HepG2 (cell line): ENCODE data around the gene IGF2. TPM values are rescaled to one million over a fixed set of nuclear protein-coding genes. Genes with fewer than 3 reads are reported as not detected.

ENCODE experiments used
- ATAC-seq: fragments of 200-7000 bp; cut with Tn5 transposase; 3 replicates; pipeline ENCODE4 v1.9.1; 2020; ENCODE audit warnings: mild to moderate bottlenecking, moderate library complexity
- BruUV-seq: library from RNA; stranded (reverse); fragments of 400-500 nt; replicated peaks from 2 replicates; lab custom pipeline; 2021; lab: Mats Ljungman, UMichigan
- CTCF ChIA-PET: fragments of 300-600 bp; formaldehyde crosslinking; extraction: SDS; loops from one replicate; lab custom pipeline; 2021; ENCODE audit warnings: low total read pairs, inconsistent platforms, low intra/inter-chr PET ratio; lab: Yijun Ruan, JAX
- POLR2A ChIA-PET: fragments of 350-600 bp; sonication (Branson Sonifier 250); formaldehyde crosslinking; loops from one replicate; lab custom pipeline; 2020; ENCODE audit warnings: antibody characterized with exemption, inconsistent platforms; lab: Yijun Ruan, JAX
- DNase-seq: peaks from one replicate; pipeline ENCODE4 v3.0.0-alpha.2; 2015; ENCODE audit warnings: low spot score
- FAIRE-seq: peaks from 3 replicates; lab custom pipeline; 2011; peaks lifted over from hg19 to GRCh38; lab: Jason Lieb, UNC
- H2AFZ ChIP-seq: one replicate; pipeline ENCODE4 v1.6.1; 2011; ENCODE audit warnings: low read length, inconsistent platforms
- H3K27ac ChIP-seq: fragments of 300-600 bp; 3 replicates; pipeline ENCODE4 v1.8.0; 2011; ENCODE audit warnings: mixed run types, mild to moderate bottlenecking, mixed read lengths, low read length, inconsistent platforms; ENCODE audit not compliant: insufficient read depth; ENCODE audit errors: extremely low read length
- H3K27me3 ChIP-seq, 2 experiments: fragments of 200-600 bp in 1 of 2; 2 replicates in 1 of 2; 3 replicates in 1 of 2; pipeline versions ENCODE4 v1.6.0 to v1.8.0; 2011; ENCODE audit warnings: low read length in 2 of 2, mild to moderate bottlenecking in 2 of 2, moderate library complexity in 2 of 2, inconsistent platforms in 1 of 2; ENCODE audit not compliant: insufficient read depth in 2 of 2, control insufficient read depth in 1 of 2
- H3K36me3 ChIP-seq, 2 experiments: fragments of 200-600 bp in 1 of 2; replicated peaks in 1 of 2; 2 replicates in 1 of 2; 3 replicates in 1 of 2; pipeline versions ENCODE4 v1.5.1 to v1.8.0; 2011; ENCODE audit warnings: low read length in 2 of 2, inconsistent platforms in 1 of 2; ENCODE audit not compliant: insufficient read depth in 2 of 2, control insufficient read depth in 1 of 2
- H3K4me1 ChIP-seq: 2 replicates; pipeline ENCODE4 v1.5.1; 2012; ENCODE audit warnings: low read length, inconsistent platforms; ENCODE audit not compliant: insufficient read depth
- H3K4me2 ChIP-seq: 2 replicates; pipeline ENCODE4 v1.6.0; 2011; ENCODE audit warnings: low read depth, low read length, inconsistent platforms
- H3K4me3 ChIP-seq, 3 experiments: fragments of 200-600 bp in 1 of 3; sonication (generic), shearing (Covaris generic) in 1 of 3; replicated peaks in 1 of 3; 2 replicates each; pipeline ENCODE4 v1.5.1; 2011 to 2016; ENCODE audit warnings: low read length in 3 of 3, inconsistent platforms in 2 of 3, low read depth in 2 of 3, mild to moderate bottlenecking in 2 of 3, control low read depth in 1 of 3, mixed read lengths in 1 of 3; ENCODE audit not compliant: insufficient read depth in 1 of 3
- H3K79me2 ChIP-seq: one replicate; pipeline ENCODE4 v1.6.1; 2011; ENCODE audit warnings: low read length, inconsistent platforms; ENCODE audit not compliant: insufficient read depth
- H3K9ac ChIP-seq: 2 replicates; pipeline ENCODE4 v1.6.0; 2011; ENCODE audit warnings: mild to moderate bottlenecking, low read depth, low read length, inconsistent platforms; ENCODE audit not compliant: insufficient read depth
- H3K9me3 ChIP-seq: 2 replicates; pipeline ENCODE4 v1.5.1; 2012; ENCODE audit warnings: mild to moderate bottlenecking, low read length
- H4K20me1 ChIP-seq: 2 replicates; pipeline ENCODE4 v1.6.0; 2011; ENCODE audit warnings: inconsistent platforms, mild to moderate bottlenecking, low read length, moderate library complexity; ENCODE audit not compliant: insufficient read depth
- IKZF4 ChIP-seq: sonication (generic); formaldehyde crosslinking; IDR thresholded peaks from 2 replicates; pipeline ENCODE4 v1.5.1; 2020; ENCODE audit warnings: borderline replicate concordance, mild to moderate bottlenecking, low read depth, missing genetic modification reagents; ENCODE audit errors: not compliant biosample characterization
- MAFF ChIP-seq: IDR thresholded peaks from 2 replicates; pipeline ENCODE4 v1.6.1; 2011; ENCODE audit warnings: low read depth, low read length, improper control_type of control experiment
- NFKB2 ChIP-seq: sonication (generic); formaldehyde crosslinking; IDR thresholded peaks from 2 replicates; pipeline ENCODE4 v1.4.0; 2020; ENCODE audit warnings: missing genetic modification reagents, borderline replicate concordance
- U2AF1 ChIP-seq: fragments of 200-400 bp; formaldehyde crosslinking; optimal IDR thresholded peaks from 2 replicates; pipeline ENCODE3; 2017; ENCODE audit warnings: mild to moderate bottlenecking, low read depth, low read length
- ZNF333 ChIP-seq: sonication (generic); formaldehyde crosslinking; IDR thresholded peaks from 2 replicates; pipeline ENCODE4 v1.4.0; 2020; ENCODE audit warnings: mild to moderate bottlenecking, missing genetic modification reagents, borderline replicate concordance
- ZNF619 ChIP-seq: sonication (generic); formaldehyde crosslinking; IDR thresholded peaks from 2 replicates; pipeline ENCODE4 v1.4.0; 2020; ENCODE audit warnings: mild to moderate bottlenecking, missing genetic modification reagents
- ZNF777 ChIP-seq: sonication (generic); formaldehyde crosslinking; IDR thresholded peaks from 2 replicates; pipeline ENCODE4 v1.4.0; 2020; ENCODE audit warnings: missing genetic modification reagents
- WGBS: methylation state at CpG from one replicate; pipeline ENCODE4 v1.1.6; 2017; ENCODE audit warnings: low lambda C conversion rate; 5-methylcytosine and 5-hydroxymethylcytosine counted together
- in situ Hi-C: cut with HindIII; loops from 2 replicates; pipeline ENCODE4 v1.10.0; 2017; ENCODE audit warnings: low pct_unique_long_range_greater_than_20kb; ENCODE audit not compliant: extremely low pct_ligation_motif_present
- intact Hi-C: fragments of 100-400 bp; cut with micrococcal nuclease; formaldehyde crosslinking; loops from one replicate; pipeline ENCODE4 v1.10.0; 2022; ENCODE audit not compliant: unreplicated experiment
- polyA plus RNA-seq, 8 experiments: library from polyadenylated mRNA; depleted of rRNA in 3 of 8; stranded (reverse) in 7 of 8; unstranded in 1 of 8; fragments of >200 nt; fragmentation: Illumina TruSeq in 4 of 8; extraction: Trizol in 4 of 8; gene quantifications; 2 replicates each; pipeline versions ENCODE4 v1.2.1 to v1.2.3, GENCODE V29; 2011 to 2016; ENCODE audit warnings: low read depth in 4 of 8, missing spikeins in 1 of 8, mixed read lengths in 1 of 8; ENCODE audit not compliant: insufficient read depth in 1 of 8
- total RNA-seq, 5 experiments: library from RNA; depleted of rRNA; stranded (reverse); fragments of >200 nt; fragmentation: Illumina TruSeq; extraction: Trizol; gene quantifications; 2 replicates each; pipeline ENCODE4 v1.2.3, GENCODE V29; 2016; ENCODE audit warnings: low read depth in 1 of 5
- TF ChIP-seq, protein P1 (sequence below): IDR thresholded peaks from 2 replicates; pipeline ENCODE4 v1.6.1; 2018; ENCODE audit warnings: missing genetic modification reagents, mild to moderate bottlenecking, missing compliant biosample characterization

IGF2 gene
- total and polyA plus RNA-seq, 2 of the 13 experiments (the other 11 are each of a cell fraction or from before 2014, with no cell fraction given): 79.1 to 254 TPM

DNA sequence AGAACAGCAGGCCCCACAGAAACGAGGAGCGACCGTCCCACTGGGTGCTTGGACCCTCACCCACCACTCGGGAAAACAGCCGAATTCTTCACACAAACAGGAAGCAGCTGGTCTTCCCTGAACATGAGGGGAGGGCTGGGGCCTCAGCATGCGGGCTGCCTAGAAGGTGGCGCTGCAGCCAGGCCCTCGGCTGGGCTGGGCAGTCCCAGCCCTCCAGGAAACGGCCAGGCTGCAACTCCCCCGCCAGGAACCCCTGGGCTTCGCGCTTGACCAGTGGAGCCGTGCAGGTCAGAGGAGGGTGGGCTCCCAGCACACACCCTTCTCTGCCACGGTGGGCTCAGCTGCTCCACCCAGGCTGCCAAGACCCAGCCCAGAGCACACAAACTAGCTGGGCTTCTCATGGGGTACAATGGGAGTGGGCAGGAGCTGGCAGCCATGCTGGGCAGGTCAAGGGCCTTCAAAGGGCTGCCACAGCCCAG is 29.6 kb downstream of the IGF2 start (continued):
- TF ChIP-seq NFKB2 (peak; percentile 53; the same call in 1 of the 2 replicates), MAFF (no peak), ZNF777 (peak; percentile 35; the same call in 1 of the 2 replicates), U2AF1 (no peak), ZNF333 (CRISPR knock-in tag) (peak; percentile 34; the same call in 1 of the 2 replicates)
- TF ChIP-seq, protein P1, sequence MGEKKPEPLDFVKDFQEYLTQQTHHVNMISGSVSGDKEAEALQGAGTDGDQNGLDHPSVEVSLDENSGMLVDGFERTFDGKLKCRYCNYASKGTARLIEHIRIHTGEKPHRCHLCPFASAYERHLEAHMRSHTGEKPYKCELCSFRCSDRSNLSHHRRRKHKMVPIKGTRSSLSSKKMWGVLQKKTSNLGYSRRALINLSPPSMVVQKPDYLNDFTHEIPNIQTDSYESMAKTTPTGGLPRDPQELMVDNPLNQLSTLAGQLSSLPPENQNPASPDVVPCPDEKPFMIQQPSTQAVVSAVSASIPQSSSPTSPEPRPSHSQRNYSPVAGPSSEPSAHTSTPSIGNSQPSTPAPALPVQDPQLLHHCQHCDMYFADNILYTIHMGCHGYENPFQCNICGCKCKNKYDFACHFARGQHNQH (CRISPR knock-in tag): 0 out of 2 replicates have a peak, but pooled peaks have one; percentile 56

DNA sequence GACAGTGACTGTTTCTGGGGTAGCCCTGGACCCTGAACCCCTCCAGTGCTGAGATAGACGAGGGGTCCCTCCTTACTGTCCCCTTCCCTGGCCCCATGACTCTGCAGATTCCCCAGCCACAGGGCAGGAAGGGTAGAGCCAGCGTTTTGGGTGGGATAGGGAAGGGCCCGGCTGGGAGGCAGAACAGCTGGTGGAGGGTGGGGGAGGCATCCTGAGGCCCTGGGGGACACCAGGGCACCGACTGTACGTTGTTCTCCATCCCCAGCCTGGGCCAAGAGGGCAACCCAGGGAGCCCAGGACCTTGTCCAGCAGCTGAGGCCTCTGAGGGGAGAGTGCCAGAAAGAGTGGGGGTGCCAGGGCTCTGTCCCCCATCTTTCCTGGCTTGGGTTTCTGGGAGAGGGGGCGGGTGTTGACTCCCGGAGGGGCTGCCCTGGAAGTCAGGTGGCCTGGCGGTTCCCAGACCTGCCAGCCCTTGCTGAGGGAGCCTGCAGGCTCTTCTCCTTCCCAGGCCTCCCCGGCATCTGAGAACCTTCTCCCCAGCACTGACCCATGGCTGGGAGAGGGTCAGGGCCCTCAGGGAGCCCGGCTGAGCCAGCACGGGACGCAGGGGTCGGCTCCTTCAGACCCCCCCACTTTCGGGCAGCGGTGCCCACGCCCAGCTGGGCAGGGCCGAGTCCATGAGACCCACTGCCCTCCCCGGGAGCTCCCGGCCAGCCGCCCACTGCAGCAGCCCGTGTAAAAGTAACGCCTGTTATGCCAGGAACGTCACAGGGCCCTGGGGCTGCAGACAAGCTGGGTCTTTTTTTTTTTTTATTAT is 30.3 kb downstream of the IGF2 start:
- Histone ChIP-seq H3K4me2 (no peak overlapping the region), H3K9me3 (no peaks in the 10 kb centered on the region), H3K4me3 (no peak overlapping the region), H3K4me1 (peaks cover 41% of the 10 kb centered on the region)
- DNase-seq: no peak
- FAIRE-seq: no peak
- peak; percentile 0 for TF ChIP-seq IKZF4
- no peak for TF ChIP-seq ZNF619
- TF ChIP-seq, all 625 proteins: peak for 1
- intact Hi-C loops: no loop called here
- no peak; the same call in 2 of the 3 replicates for ATAC-seq
- H3K27me3 ChIP-seq: no peaks in the 10 kb centered on the region
- no peaks in the 10 kb centered on the region for H4K20me1 ChIP-seq
- no peaks in the 10 kb centered on the region for H3K36me3 ChIP-seq
- no peak overlapping the region for H2AFZ ChIP-seq
- whole genome bisulfite sequencing: 56% methylated on average over 7 of the region's 23 CpGs
- BruUV-seq: no TSS peak
- in situ Hi-C loops: no loop called here
- ChIA-PET CTCF (no interaction called here), POLR2A (interaction anchor here (0.9 to 1.6 kb wide), 4 partner anchors 12 to 140 kb away, joined by 3 to 7 read pairs (median 4); no protein-coding TSS in a partner anchor)
- H3K9ac ChIP-seq: no peak overlapping the region
- H3K27ac ChIP-seq: no peak overlapping the region
- no peaks in the 10 kb centered on the region for H3K79me2 ChIP-seq
